GM08714 (cell line): Measurements from ENCODE around the gene TBC1D22B.
"Not testable (repeated sequence)": the region's sequence is repeated elsewhere in the genome, so short reads cannot be mapped to it uniquely, and the experiment has no call there.

ENCODE experiments used
- H3K4me3 ChIP-seq: fragments of 200-500 bp; sonication (Bioruptor generic); 2 replicates; pipeline ENCODE4 v1.5.1; 2014; ENCODE audit warnings: mild to moderate bottlenecking, low read length, inconsistent platforms
- ZNF274 ChIP-seq: IDR thresholded peaks from 2 replicates; pipeline ENCODE4 v1.6.1; 2012; ENCODE audit warnings: mild to moderate bottlenecking, low read depth, low read length

TBC1D22B gene

DNA sequence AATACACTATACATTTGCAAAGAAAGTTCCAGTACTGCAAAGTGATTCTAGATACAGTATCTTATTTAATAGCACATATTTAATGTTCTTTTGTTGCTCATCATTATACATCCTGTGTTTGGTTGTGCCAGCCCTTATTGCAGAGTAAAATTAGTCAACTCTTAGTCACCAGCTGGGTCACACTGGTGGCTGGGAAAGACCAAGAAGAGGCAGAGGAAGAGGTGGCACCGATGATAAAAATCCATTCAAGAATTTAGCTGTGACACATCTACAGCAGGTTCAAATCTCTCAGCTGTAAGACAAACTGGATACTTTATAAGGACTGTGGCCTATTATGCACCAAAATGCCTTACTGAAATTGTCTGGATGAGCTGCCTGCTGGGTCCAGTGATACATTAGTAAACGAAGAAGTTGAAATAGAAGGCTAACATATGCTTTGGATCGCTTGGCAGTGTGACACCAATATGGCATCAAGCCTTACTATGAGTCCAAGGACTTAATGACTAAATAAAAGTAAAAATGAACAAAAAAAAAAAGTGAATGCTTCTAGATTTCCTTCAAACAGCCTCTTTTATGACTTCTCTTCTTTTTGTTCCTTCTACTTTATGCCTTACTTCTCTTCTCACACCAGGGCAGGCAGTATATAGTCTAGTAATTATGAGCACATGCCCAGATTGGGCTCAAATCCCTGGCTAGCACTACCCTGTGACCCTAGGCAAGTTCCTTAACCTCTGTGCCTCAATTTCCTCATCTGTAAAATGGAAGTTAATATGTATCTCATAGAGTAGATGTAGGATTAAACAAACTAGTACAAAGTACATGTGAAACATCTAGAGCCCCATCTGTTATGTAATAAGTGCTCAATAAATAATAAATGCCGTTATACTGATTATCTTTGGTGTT lies 66.8 kb downstream of the TBC1D22B start:
- H3K4me3 ChIP-seq, result no peak overlapping the region
- TF ChIP-seq ZNF274, result no peak

DNA sequence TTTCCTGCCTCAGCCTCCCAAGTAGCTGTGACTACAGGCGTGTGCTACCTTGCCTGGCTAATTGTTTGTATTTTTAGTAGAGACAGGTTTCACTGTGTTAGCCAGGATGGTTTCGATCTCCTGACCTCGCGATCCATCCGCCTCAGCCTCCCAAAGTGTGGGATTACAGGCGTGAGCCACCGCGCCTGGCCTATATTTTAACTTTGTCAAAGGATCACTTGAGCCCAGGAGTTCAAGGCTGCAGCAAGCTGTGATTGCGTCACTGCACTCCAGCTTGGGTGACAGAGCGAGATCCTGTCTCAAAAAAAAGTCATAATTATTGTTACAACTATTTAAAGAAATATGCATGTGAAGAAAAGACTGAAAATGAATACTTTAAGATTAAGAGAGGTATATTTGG lies 72.8 kb downstream of the TBC1D22B start:
- not testable (repeated sequence) for H3K4me3 ChIP-seq

DNA sequence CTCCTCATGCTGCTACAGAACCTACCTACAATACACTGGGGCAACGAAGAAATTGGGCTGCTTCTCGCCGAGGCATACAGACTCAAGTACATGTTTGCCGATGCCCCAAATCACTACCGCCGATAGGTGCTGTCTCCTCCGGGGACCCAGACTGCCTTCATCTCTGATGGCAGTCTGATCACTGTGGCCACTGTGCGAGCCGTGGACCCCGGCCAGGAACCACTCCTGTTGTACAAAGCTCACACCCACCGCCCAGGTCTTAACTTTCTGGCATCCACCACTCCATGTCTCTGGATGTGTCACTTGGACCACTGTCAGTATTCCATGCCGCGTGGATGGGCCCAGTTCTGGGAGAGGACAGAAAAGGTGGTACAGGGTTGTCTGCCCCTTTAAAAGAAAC lies 73.5 kb downstream of the TBC1D22B start:
- no peak for TF ChIP-seq ZNF274
- no peak overlapping the region for H3K4me3 ChIP-seq

DNA sequence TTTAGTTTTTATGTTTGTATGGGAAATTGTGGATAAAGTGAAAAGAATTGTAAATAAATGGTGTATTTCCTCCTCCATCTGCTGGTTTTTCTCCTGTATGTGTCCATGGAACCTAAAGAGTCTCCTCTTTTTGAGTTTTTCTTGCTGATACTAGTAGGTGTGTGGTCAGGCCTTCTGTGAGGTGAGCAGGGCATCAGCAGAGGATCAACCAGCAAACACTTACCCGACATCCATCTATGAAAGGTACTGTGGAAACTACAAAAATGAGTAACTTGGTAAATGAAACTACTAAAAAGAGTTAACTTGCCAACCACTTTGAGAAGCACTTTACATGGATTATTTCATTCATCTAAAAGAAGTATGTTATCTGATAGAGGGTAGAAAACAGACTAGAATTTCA lies 75.3 kb downstream of the TBC1D22B start:
- H3K4me3 ChIP-seq, result no peak overlapping the region

DNA sequence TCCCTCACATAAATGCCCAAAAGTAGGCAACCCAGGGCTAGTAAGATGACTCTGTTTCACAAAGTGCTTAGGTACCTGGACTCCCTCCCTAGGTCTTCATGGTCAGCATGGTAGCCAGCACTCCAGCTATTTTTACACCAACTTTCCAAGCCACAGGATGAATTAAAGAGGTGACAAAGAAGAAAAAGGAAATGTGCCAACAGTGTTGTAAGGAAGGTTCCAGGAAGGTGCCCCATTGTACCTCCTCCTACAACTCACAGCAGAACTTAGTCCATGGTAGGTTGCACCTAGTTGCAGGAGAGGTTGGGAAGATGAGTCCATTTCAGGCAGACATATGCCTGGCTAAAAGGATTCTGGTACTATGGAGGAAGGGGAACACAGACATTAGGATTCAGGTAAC lies 76.5 kb downstream of the TBC1D22B start:
- H3K4me3 ChIP-seq, result no peak overlapping the region
- no peak for TF ChIP-seq ZNF274

More for the DNA sequence above, 75.3 kb downstream of the TBC1D22B start:
- no peak for TF ChIP-seq ZNF274

DNA sequence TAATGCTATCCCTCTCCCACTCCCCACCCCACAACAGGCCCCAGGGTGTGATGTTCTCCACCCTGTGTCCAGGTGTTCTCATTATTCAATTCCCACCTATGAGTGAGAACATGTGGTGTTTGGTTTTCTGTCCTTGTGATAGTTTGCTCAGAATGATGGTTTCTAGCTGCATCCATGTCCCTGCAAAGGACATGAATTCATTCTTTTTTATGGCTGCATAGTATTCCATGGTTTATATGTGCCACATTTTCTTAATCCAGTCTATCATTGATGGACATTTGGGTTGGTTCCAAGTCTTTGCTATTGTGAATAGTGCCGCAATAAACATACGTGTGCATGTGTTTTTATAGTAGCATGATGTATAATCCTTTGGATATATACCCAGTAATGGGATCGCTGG lies 80.7 kb downstream of the TBC1D22B start:
- not testable (repeated sequence) for H3K4me3 ChIP-seq

DNA sequence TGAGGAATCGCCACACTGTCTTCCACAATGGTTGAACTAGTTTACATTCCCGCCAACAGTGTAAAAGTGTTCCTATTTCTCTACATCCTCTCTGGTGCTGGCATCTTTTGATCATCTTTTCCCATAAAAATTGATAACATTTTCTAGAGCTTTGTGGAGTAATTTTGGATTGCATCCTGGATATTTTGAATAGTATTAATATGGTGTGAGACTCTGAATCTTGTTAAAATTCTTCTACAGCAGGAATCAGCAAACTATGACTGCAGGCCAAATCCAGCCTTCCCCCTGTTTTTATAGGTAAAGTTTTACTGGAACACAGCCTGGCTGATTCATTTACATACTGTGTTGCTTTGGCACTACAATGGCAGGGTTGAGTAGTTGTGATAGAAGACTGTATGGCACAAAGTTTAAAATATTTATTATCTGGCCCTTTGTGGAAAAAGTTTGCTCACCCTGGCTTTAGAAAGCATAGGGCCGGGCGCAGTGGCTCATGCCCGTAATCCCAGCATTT lies 81.2 kb downstream of the TBC1D22B start:
- H3K4me3 ChIP-seq, result no peak overlapping the region

DNA sequence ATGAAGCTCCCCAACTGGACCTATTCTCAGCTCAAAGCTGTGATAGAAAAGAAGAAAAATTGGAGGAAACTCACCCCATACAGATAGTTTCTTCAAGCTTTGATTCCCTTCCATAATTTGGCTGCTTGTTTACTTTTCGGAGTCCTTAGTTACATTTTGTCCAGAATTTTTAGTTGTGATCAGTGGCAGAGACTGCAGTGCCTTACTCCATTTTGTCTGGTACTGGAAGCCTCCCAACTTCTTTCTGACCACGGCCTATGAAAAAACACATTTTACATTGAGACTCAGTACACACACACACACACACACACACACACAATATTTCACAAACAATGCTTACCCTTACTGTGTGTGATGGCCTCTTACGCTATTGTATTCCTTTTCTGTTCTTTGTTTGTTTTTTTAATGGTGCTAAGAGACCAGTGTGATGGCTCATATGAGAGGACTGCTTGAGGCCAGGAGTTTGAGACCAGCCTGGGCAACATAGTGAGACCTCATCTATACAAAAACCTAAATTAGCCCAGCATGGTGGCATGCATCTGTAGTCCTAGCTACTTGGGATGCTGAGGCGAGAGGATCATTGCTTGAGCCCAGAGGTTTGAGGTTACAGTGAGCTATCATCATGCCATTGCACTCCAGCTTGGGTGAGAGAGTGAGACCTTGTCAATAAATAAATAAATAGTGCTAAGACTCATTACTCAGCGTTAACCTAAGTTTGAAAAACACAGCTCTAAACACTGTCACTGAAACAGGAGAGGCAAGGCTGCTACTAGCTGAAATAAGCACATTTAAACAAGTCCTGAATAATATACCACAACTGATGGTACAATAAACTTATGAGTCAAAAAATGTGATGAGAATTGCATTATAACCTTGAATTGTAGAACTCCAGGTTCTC lies 82.4 kb downstream of the TBC1D22B start:
- no peak overlapping the region for H3K4me3 ChIP-seq
- no peak for TF ChIP-seq ZNF274

More for the DNA sequence above, 81.2 kb downstream of the TBC1D22B start:
- no peak for TF ChIP-seq ZNF274

DNA sequence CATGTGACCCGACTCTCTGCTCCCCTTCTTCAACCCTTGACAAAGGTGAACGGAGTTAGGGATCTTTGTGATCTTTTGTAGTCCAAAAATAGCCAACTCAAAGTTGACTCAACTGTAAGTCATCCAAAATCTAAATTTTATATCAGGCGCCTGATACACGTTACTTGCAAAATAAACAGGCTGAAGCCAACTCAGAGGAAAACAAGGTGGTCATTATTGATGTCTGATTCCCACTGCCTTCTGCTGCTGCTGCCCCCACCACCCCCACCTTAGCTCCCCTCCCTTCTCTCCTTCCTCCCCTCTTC lies 83.0 kb downstream of the TBC1D22B start:
- TF ChIP-seq ZNF274, result no peak
- no peak overlapping the region for H3K4me3 ChIP-seq

DNA sequence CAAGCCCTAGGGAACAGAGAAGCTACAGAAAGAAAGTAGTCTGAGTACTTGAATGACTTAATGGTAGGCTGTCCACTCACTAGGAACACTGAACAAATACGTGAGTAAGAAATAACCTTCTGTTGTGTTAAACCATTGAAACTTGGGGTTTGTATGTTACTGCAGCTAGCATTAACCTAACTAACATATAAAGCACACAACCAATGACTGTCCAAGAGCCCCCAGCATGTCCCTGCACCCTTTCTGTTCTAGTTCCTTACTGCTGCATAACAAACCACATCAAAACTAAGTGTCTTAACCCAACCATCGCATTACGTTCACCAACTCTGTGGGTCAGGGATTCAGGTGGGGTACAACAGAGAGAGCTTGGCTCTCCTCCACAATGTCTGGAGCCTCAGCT lies 85.7 kb downstream of the TBC1D22B start:
- H3K4me3 ChIP-seq, result no peak overlapping the region
- TF ChIP-seq ZNF274, result no peak

DNA sequence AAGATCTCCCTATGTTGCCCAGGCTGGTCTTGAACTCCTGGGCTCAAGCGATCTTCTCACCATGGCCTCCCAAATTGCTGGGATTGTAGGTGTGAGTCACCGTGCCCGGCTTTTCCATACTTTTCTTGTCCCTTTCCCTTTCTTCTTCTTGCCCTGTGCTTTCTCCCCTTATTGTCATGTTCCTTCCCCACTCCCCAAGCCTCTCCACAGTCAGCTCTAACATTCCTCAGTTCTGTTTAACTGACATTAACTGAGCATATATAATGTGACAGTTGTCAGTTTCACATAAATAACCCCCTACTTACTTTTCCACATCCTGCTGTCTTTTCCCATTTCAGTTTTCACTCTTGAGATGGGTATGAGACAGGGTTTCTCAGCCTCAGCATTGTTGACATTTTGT lies 86.7 kb downstream of the TBC1D22B start:
- no peak overlapping the region for H3K4me3 ChIP-seq
- no peak for TF ChIP-seq ZNF274

DNA sequence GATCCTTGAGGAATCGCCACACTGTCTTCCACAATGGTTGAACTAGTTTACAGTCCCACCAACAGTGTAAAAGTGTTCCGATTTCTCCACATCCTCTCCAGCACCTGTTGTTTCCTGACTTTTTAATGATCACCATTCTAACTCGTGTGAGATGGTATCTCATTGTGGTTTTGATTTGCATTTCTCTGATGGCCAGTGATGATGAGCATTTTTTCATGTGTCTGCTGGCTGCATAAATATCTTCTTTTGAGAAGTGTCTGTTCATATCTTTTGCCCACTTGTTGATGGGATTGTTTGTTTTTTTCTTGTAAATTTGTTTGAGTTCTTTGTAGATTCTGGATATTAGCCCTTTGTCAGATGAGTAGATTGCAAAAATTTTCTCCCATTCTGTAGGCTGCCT lies 88.2 kb downstream of the TBC1D22B start:
- not testable (repeated sequence) for H3K4me3 ChIP-seq

DNA sequence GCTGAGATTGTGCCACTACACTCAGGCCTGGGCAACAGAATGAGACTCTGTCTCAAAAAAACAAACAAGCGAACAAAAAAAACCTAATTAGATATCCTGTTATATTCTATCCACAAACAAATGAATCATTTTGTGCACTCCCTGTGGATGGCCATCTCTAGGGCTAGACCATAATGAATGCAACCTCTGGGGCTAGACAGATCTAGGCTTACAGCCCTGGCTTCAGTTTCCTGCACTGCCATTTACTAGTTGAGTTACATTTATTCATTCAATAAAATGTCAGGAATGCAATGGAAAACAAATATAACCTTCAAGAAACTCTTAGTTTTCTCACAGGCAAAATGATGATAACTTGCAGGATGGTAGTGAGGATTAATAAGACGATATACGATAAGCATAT lies 89.6 kb downstream of the TBC1D22B start:
- TF ChIP-seq ZNF274, result no peak
- no peak overlapping the region for H3K4me3 ChIP-seq

DNA sequence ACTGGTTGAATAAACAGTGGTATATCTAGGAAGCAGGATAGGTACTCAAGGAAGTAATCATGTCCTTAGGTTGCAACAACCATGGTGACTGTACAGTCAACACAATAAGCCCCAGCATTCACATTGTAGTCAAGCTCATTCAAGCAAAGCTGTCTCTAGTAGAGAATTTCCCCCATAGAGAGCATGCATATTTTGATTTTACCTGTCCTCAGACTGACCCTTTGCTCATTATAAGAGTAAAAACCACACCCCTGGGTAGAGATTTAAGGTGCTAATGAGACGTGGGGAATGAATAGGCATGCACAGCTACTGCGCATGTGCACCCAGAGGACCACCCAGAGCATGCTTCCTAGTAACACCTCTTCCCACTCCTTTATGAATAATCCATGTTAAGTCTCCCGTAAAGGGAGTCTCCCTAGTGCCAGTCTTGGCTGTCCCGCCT lies 90.1 kb downstream of the TBC1D22B start:
- no peak for TF ChIP-seq ZNF274
- no peak overlapping the region for H3K4me3 ChIP-seq

DNA sequence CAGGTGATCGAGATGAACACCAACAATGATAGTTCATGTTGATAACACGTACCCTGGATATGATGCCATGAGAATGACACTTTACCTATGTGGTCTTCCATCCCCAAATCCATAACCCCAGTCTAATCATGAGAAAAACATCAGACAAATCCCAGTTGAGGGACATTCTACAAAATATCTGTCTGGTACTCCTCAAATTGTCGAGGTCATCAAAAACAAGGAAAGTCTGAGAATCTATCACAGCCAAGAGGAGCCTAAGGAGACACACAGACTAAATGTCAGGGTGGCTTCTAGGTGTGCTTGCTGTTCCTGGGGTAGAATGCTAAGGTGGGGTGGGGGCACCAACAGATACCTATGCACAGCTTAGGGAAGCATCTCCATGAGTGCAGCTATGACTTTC lies 93.5 kb downstream of the TBC1D22B start:
- no peak for TF ChIP-seq ZNF274
- no peak overlapping the region for H3K4me3 ChIP-seq
